Breast epithelium (tissue), 3 donors: ENCODE results near the gene TNF.

Experiments
- CTCF ChIP-seq, 3 donors: fragments of 450-650 bp; IDR thresholded peaks; one replicate each; pipeline ENCODE4 v1.5.1; 2016 to 2017; ENCODE audit warnings: antibody characterized with exemption in 3 of 3, mild to moderate bottlenecking in 3 of 3, moderate library complexity in 3 of 3
- POLR2A ChIP-seq: fragments of 450-650 bp; IDR thresholded peaks from one replicate; pipeline ENCODE4 v1.6.1; 2016; ENCODE audit warnings: antibody characterized with exemption, mild to moderate bottlenecking, moderate library complexity
- POLR2AphosphoS5 ChIP-seq, 3 donors: sonication (generic); formaldehyde crosslinking; IDR thresholded peaks; one replicate each; pipeline ENCODE4 v1.6.1; 2017; ENCODE audit warnings: antibody characterized with exemption in 3 of 3

- no peak for TF ChIP-seq CTCF (IDR thresholded peaks at IDR 0.05)
- TF ChIP-seq POLR2AphosphoS5 (IDR thresholded peaks at IDR 0.05), result no peak
- no peak for TF ChIP-seq POLR2A
These were observed 52.4 kb downstream of the TNF start for GRCh38 chr6:31627690-31628287.
